H1 (cell line): ENCODE results near the gene KCMF1. TPM values are rescaled to one million over a fixed set of nuclear protein-coding genes. Genes with fewer than 3 reads are reported as not detected.

Experiments
- CTCF ChIA-PET: fragments of 300-600 bp; sonication (Branson Sonifier 250); formaldehyde crosslinking; loops from one replicate; lab custom pipeline; 2021; ENCODE audit not compliant: partially characterized antibody; lab: Charles Lee
- POLR2A ChIA-PET: fragments of 300-600 bp; sonication (Branson Sonifier 250); formaldehyde crosslinking; loops from one replicate; lab custom pipeline; 2021; ENCODE audit warnings: inconsistent platforms; ENCODE audit not compliant: partially characterized antibody; lab: Charles Lee
- DNase-seq, 2 experiments: peaks; one replicate each; pipeline versions ENCODE4 v3.0.0 to v3.0.0-alpha.2; 2010 to 2022; ENCODE audit warnings: low spot score in 2 of 2, low read depth in 1 of 2, mixed read lengths in 1 of 2
- FAIRE-seq: peaks from 2 replicates; lab custom pipeline; 2011; peaks lifted over from hg19 to GRCh38; lab: Jason Lieb, UNC
- H2AFZ ChIP-seq: 2 replicates; pipeline ENCODE4 v1.8.1; 2012; ENCODE audit warnings: low read length, inconsistent platforms
- H2AK5ac ChIP-seq: 2 replicates; pipeline ENCODE4 v1.6.1; 2013; ENCODE audit warnings: low read depth, low read length
- H2BK120ac ChIP-seq: replicated peaks from 2 replicates; pipeline ENCODE3; 2013; ENCODE audit warnings: low read depth, low read length, inconsistent platforms
- H2BK12ac ChIP-seq: 2 replicates; pipeline ENCODE4 v1.6.1; 2013; ENCODE audit warnings: low read depth, low read length
- H2BK15ac ChIP-seq: 2 replicates; pipeline ENCODE4 v1.6.1; 2013; ENCODE audit warnings: low read length
- H2BK20ac ChIP-seq: 2 replicates; pipeline ENCODE4 v1.6.1; 2013; ENCODE audit warnings: low read length
- H2BK5ac ChIP-seq: 2 replicates; pipeline ENCODE4 v1.6.1; 2013; ENCODE audit warnings: low read depth, low read length
- H3K14ac ChIP-seq: 2 replicates; pipeline ENCODE4 v1.6.1; 2013; ENCODE audit warnings: inconsistent platforms; ENCODE audit not compliant: insufficient read length
- H3K18ac ChIP-seq: 2 replicates; pipeline ENCODE4 v1.6.1; 2013; ENCODE audit warnings: low read length; ENCODE audit errors: extremely low read depth
- H3K23ac ChIP-seq: 2 replicates; pipeline ENCODE4 v1.6.1; 2013; ENCODE audit warnings: inconsistent platforms; ENCODE audit not compliant: insufficient read length
- H3K23me2 ChIP-seq: 2 replicates; pipeline ENCODE4 v1.6.1; 2013; ENCODE audit warnings: low read depth, low read length
- H3K27ac ChIP-seq: 2 replicates; pipeline ENCODE4 v1.6.1; 2011; ENCODE audit warnings: low read depth, low read length, inconsistent platforms
- H3K27me3 ChIP-seq, 4 experiments: replicated peaks in 1 of 4; 1 replicate in 1 of 4; 2 replicates in 3 of 4; pipeline versions ENCODE4 v1.6.1 to v1.8.1; 2011 to 2013; ENCODE audit warnings: low read length in 3 of 4, mild to moderate bottlenecking in 3 of 4, inconsistent platforms in 2 of 4, mixed read lengths in 2 of 4, moderate library complexity in 1 of 4; ENCODE audit not compliant: control insufficient read depth in 3 of 4, insufficient read depth in 3 of 4; ENCODE audit errors: extremely low read depth in 1 of 4
- H3K36me3 ChIP-seq, 4 experiments: 2 replicates each; pipeline versions ENCODE4 v1.6.1 to v1.8.1; 2011 to 2013; ENCODE audit warnings: mild to moderate bottlenecking in 4 of 4, low read length in 3 of 4, moderate library complexity in 2 of 4, control low read depth in 1 of 4, inconsistent platforms in 1 of 4; ENCODE audit not compliant: insufficient read depth in 4 of 4, control insufficient read depth in 2 of 4
- H3K4ac ChIP-seq: replicated peaks from 2 replicates; pipeline ENCODE3; 2013; ENCODE audit warnings: low read length, low read depth, mixed read lengths, inconsistent platforms; ENCODE audit not compliant: insufficient read length
- H3K4me1 ChIP-seq, 4 experiments: replicated peaks in 1 of 4; 1 replicate in 1 of 4; 2 replicates in 3 of 4; pipeline versions ENCODE4 v1.6.1 to v1.8.1; 2011 to 2013; ENCODE audit warnings: low read length in 3 of 4, inconsistent platforms in 2 of 4, mixed read lengths in 1 of 4; ENCODE audit not compliant: insufficient read depth in 4 of 4, control insufficient read depth in 3 of 4
- H3K4me2 ChIP-seq, 2 experiments: 2 replicates each; pipeline versions ENCODE4 v1.6.1 to v1.8.1; 2011 to 2013; ENCODE audit warnings: low read depth in 2 of 2, low read length in 2 of 2, control low read depth in 1 of 2, inconsistent platforms in 1 of 2, mild to moderate bottlenecking in 1 of 2; ENCODE audit not compliant: insufficient read depth in 1 of 2
- H3K4me3 ChIP-seq, 4 experiments: fragments of 200-600, 300-600 bp in 1 of 4; sonication (generic), shearing (Covaris generic), sonication (Bioruptor Twin) in 1 of 4; 2 replicates each; pipeline versions ENCODE4 v1.5.1 to v1.8.1; 2011 to 2016; ENCODE audit warnings: low read length in 4 of 4, low read depth in 3 of 4, control low read depth in 2 of 4, inconsistent platforms in 2 of 4, mild to moderate bottlenecking in 2 of 4, mixed read lengths in 1 of 4, moderate library complexity in 1 of 4; ENCODE audit not compliant: insufficient read depth in 2 of 4; ENCODE audit errors: extremely low read depth in 1 of 4
- H3K56ac ChIP-seq: replicated peaks from 2 replicates; pipeline ENCODE3; 2013; ENCODE audit warnings: low read depth, mild to moderate bottlenecking, mixed read lengths, low read length, inconsistent platforms; ENCODE audit not compliant: insufficient read length
- H3K79me1 ChIP-seq: 2 replicates; pipeline ENCODE4 v1.6.1; 2013; ENCODE audit warnings: low read depth, low read length, control low read depth
- H3K79me2 ChIP-seq, 2 experiments: 2 replicates each; pipeline versions ENCODE4 v1.6.1 to v1.8.1; 2012 to 2013; ENCODE audit warnings: low read length in 2 of 2, mild to moderate bottlenecking in 2 of 2, inconsistent platforms in 1 of 2; ENCODE audit not compliant: insufficient read depth in 2 of 2, control insufficient read depth in 1 of 2
- H3K9ac ChIP-seq, 4 experiments: replicated peaks in 1 of 4; 1 replicate in 1 of 4; 2 replicates in 3 of 4; pipeline versions ENCODE4 v1.6.1 to v1.8.1; 2011 to 2013; ENCODE audit warnings: low read depth in 3 of 4, low read length in 3 of 4, control low read depth in 2 of 4, mild to moderate bottlenecking in 2 of 4, moderate library complexity in 2 of 4, inconsistent platforms in 1 of 4; ENCODE audit errors: extremely low read depth in 1 of 4
- H3K9me3 ChIP-seq, 2 experiments: 2 replicates each; pipeline versions ENCODE4 v1.6.1 to v1.8.1; 2012 to 2013; ENCODE audit warnings: mild to moderate bottlenecking in 2 of 2, moderate library complexity in 2 of 2, control low read depth in 1 of 2, inconsistent platforms in 1 of 2, low read depth in 1 of 2, low read length in 1 of 2, mixed read lengths in 1 of 2; ENCODE audit not compliant: insufficient read depth in 2 of 2
- H4K20me1 ChIP-seq, 2 experiments: replicated peaks in 1 of 2; 2 replicates each; pipeline versions ENCODE3 to v1.8.1; 2011 to 2013; ENCODE audit warnings: inconsistent platforms in 2 of 2, low read length in 2 of 2, mild to moderate bottlenecking in 1 of 2; ENCODE audit not compliant: insufficient read depth in 2 of 2, control insufficient read depth in 1 of 2
- H4K5ac ChIP-seq: 2 replicates; pipeline ENCODE4 v1.6.1; 2013; ENCODE audit warnings: low read length, low read depth, mixed read lengths, inconsistent platforms; ENCODE audit not compliant: insufficient read length
- H4K8ac ChIP-seq: 2 replicates; pipeline ENCODE4 v1.8.0; 2013; ENCODE audit warnings: mild to moderate bottlenecking, moderate library complexity, low read length, inconsistent platforms; ENCODE audit not compliant: insufficient read depth; ENCODE audit errors: extremely low read depth
- H4K91ac ChIP-seq: replicated peaks from 2 replicates; pipeline ENCODE3; 2013; ENCODE audit warnings: low read length, mixed read lengths, inconsistent platforms; ENCODE audit not compliant: insufficient read length
- ATF3 ChIP-seq: IDR thresholded peaks from 2 replicates; pipeline ENCODE4 v1.6.1; 2011; ENCODE audit warnings: low read depth, mild to moderate bottlenecking, low read length; ENCODE audit not compliant: insufficient read depth
- POLR2A ChIP-seq, 2 experiments: IDR thresholded peaks; 1 replicate in 1 of 2; 2 replicates in 1 of 2; pipeline ENCODE4 v1.6.1; 2011; ENCODE audit warnings: low read depth in 2 of 2, low read length in 2 of 2, mild to moderate bottlenecking in 2 of 2; ENCODE audit errors: control extremely low read depth in 1 of 2
- WGBS, 2 experiments: shearing (Covaris generic) in 1 of 2; methylation state at CpG; one replicate each; pipeline versions ENCODE4 v1.1.6 to v1.1.7; 2013 to 2015; ENCODE audit warnings: low lambda C conversion rate in 2 of 2, mixed read lengths in 2 of 2, inconsistent platforms in 1 of 2, low coverage in 1 of 2, missing lambda C conversion rate in 1 of 2; ENCODE audit not compliant: insufficient replicate concordance in 2 of 2, insufficient coverage in 1 of 2, insufficient read length in 1 of 2; ENCODE audit errors: extremely low coverage in 1 of 2, missing lambda C conversion rate in 1 of 2; 5-methylcytosine and 5-hydroxymethylcytosine counted together
- polyA plus RNA-seq, 7 experiments: library from polyadenylated mRNA; depleted of rRNA in 3 of 7; stranded (reverse) in 5 of 7; unstranded in 2 of 7; fragments of >200 nt in 5 of 7; fragments of 200-250 nt in 2 of 7; gene quantifications; 1 replicate in 5 of 7; 2 replicates in 1 of 7; 4 replicates in 1 of 7; pipeline versions ENCODE4 v1.2.1 to v1.2.3, GENCODE V29; 2011 to 2013; ENCODE audit warnings: missing spikeins in 2 of 7, mixed read lengths in 2 of 7
- total RNA-seq: library from RNA; stranded (reverse); fragmentation: NEBNext Ultra II Directional; extraction: Animal tissue kit (Norgen Biotek cat#: 25700); gene quantifications from 2 replicates; pipeline ENCODE4 v1.2.1, GENCODE V29; 2021

KCMF1 gene
- total and polyA plus RNA-seq, 2 of the 8 experiments (the other 6 are each of a cell fraction or from before 2014, with no cell fraction given), result 86.9 to 149 TPM

GRCh38 chr2:85042330-85042729, 71.4 kb downstream of the KCMF1 start:
- Histone ChIP-seq H3K4me1 (no peaks in the 10 kb centered on the region), H3K18ac (no peak overlapping the region), H4K8ac (no peak overlapping the region), H4K5ac (no peak overlapping the region), H3K4me2 (no peak overlapping the region), H3K14ac (no peak overlapping the region), H3K23me2 (no peaks in the 10 kb centered on the region; the same call in 1 of the 2 replicates), H3K9ac (no peak overlapping the region), H3K23ac (no peak overlapping the region), H3K4ac (no peak overlapping the region), H3K9me3 (no peaks in the 10 kb centered on the region), H2AFZ (no peak overlapping the region), H3K79me2 (peaks cover 0 to 8% of the 10 kb centered on the region in 2 experiments; a peak in 1 of 4 replicates), H3K36me3 (peaks cover 6 to 70% (median 20%) of the 10 kb centered on the region in 4 experiments; a peak in 6 of 8 replicates), H2AK5ac (no peak overlapping the region), H3K56ac (no peak overlapping the region), H4K91ac (no peak overlapping the region), H4K20me1 (peaks cover 0 to 5% of the 10 kb centered on the region in 2 experiments), H2BK120ac (no peak overlapping the region), H2BK5ac (no peak overlapping the region), H2BK15ac (no peak overlapping the region), H3K4me3 (no peak overlapping the region), H2BK12ac (no peak overlapping the region), H3K27ac (no peak overlapping the region), H3K27me3 (no peaks in the 10 kb centered on the region), H2BK20ac (no peak overlapping the region), H3K79me1 (peaks cover 3% of the 10 kb centered on the region; the same call in 1 of the 2 replicates)
- no peak for FAIRE-seq
- ChIA-PET POLR2A (interaction anchor here (1.3 kb wide), 1 partner anchor 72 kb away, joined by 4 read pairs; no protein-coding TSS in a partner anchor), CTCF (interaction anchor here (1.7 kb wide), 1 partner anchor 113 kb away, joined by 6 read pairs; no protein-coding TSS in a partner anchor)
- WGBS, 2 experiments, result 85% methylated on average over 4 of the region's 4 CpGs; no CpG with 5 or more reads in 1 of the 2 experiments
- DNase-seq, result no peak
- TF ChIP-seq ATF3 (no peak), POLR2A (IDR thresholded peaks at IDR 0.05; ENCODE audit: control extremely low read depth in 1 of 2, low read depth in 2 of 2, low read length in 2 of 2) (0 out of 3 replicates have a peak, but pooled peaks of 1 of the 2 experiments have one; percentile 22)
